ENCODE measurements around the gene ENO2.
"Not testable (repeated sequence)": the region's sequence is repeated elsewhere in the genome, so short reads cannot be mapped to it uniquely, and the experiment has no call there.

Gene ENO2

DNA sequence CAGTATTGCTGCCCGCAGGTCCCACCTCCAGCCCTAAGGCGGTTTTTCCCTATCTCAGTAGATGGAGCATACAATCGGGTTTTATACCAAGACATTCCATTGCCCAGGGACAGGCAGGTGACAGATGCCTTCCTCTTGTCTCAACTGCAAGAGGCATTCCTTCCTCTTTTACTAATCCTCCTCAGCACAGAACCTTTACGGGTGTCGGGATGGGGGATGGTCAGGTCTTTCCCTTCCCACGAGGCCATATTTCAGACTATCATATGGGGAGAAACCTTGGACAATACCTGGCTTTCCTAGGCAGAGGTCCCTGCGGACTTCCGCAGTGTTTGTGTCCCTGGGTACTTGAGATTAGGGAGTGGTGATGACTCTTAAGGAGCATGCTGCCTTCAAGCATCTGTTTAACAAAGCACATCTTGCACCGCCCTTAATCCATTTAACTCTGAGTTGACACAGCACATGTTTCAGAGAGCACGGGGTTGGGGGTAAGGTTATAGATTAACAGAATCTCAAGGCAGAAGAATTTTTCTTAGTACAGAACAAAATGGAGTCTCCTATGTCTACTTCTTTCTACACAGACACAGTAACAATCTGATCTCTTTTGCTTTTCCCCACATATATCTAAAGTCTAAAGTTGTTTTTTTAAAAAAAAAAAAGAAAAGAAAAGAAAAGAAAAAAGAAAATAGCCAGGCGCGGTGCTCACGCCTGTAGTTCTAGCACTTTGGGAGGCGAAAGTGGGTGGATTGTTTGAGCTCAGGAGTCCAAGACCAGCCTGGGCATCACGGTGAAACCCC lies 28.0 kb upstream of the ENO2 start:
- DNase-seq, result not testable (repeated sequence)

DNA sequence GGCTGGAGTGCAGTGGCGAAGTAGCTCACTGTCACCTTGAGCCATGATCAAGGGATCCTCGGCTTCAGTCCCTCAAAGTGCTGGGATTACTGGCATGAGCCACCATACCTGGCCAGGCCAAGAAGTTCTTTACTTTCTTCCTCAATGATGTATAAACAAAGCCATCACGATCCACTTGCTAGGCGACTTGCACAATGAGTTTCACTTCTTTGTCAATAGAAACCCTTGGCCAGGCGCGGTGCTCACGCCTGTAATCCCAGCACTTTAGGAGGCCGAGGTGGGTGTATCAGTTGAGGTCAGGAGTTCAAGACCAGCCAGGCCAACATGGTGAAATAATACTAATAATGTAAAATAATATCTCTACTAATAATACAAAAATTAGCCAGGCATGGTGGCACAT lies 26.9 kb upstream of the ENO2 start:
- no peak for DNase-seq

DNA sequence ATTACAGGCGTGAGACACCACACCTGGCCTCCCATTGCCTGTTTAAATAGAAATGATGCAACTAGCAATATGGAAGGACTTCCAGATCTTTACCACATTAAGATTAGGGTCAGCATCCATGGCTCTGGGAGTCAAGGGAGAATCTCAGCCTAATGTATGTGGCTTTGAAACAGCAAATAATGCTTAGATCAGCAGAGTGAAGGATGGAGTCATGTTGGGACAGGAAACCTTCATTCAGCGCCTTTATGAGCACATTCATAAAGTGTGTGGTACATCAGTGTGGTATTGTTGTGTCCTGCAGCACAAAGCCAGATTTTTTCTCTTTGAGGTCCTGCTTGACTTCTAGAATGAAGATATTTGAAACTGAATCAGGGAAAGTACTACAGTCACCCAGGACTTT lies 26.0 kb upstream of the ENO2 start:
- DNase-seq, result no peak

DNA sequence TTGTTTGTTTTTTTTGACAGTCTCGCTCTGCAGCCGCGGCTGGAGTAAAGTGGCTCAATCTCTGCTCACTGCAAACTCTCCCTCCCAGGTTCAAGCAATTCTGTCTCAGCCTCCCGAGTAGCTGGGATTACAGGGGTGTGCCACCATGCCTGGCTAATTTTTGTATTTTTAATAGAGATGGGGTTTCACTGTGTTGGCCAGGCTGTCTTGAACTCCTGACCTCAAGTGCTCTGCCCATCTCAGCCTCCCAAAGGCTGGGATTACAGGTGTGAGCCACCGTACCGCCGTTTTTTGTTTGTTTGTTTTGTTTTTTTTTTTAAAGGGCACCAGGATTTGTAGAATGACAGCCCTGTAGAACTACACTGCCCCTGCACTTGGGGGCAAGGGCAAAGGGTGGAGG lies 25.6 kb upstream of the ENO2 start:
- not testable (repeated sequence) for DNase-seq

DNA sequence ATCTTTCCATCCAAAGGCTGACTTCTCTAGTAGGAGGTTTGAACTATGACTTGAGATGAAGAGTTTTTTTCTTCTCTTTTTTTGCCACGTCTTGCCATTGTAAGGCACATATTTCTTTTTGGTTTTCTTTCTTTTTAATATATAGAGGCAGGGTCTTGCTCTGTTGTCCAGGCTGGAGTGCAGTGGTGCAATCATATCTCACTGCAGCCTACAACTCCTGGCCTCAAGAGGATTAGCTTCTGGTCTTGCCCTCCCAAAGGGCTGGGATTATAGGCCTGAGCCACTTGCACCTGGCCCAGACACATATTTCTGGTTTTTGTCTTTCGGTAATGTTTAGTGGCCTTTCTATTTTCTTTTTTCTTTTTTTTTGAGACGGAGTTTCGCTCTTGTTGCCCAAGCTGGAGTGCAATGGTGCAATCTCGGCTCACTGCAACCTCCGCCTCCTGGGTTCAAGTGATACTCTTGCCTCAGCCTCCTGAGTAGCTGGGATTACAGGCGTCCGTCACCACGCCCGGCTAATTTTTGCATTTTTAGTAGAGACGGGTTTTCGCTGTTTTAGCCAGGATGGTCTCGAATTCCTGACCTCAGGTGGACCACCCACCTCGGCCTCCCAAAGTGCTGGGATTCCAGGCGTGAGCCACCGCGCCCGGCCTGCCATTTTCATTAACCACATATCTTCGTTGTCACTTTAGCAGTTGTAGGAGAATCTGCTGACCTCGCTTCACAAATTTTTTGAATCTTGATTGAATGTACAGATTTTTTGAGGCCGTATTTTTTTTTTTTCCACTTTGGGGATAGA lies 24.4 kb upstream of the ENO2 start:
- DNase-seq, result not testable (repeated sequence)

DNA sequence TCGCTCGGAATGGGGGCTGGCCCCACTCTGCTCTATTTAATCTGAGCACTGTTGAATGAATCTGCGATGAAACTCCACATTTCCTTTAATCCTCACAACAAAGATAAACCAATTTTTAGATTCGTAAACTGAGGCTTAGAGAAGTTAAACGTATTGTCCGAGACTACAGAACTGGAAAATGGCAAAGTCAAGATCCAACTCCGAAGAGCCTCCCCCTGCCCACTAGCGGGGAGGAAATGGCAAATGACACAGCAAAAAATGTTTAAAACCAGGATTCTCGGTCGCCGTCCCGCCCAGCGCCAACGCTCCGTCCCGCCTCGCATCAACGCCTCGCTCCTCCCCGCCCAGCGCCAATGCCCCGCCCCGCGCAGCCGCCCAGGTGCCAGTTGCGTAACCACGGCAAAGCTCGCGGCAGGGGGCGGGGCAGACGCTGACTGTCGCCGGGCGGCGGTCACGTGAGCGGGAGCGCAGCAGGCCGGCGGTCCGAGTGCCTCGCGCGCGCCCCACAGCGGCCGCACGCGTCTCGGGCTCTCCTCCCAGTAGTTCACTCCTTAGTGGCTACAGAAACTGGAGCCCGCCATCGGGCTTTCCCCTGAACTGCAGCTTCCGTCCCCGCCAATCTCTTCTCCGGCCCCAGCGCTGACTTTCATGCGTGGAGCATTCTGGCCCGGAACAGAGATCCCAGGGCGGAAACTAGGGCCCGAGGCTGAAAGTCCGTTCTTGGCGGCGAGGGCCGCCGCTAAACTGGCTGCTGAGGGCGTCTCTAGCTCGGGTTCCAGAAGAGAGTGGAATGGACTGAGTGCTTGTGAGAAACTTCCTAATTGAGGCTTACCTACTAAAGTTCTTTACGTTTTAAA lies 23.4 kb upstream of the ENO2 start:
- DNase-seq, result peak; percentile 97

DNA sequence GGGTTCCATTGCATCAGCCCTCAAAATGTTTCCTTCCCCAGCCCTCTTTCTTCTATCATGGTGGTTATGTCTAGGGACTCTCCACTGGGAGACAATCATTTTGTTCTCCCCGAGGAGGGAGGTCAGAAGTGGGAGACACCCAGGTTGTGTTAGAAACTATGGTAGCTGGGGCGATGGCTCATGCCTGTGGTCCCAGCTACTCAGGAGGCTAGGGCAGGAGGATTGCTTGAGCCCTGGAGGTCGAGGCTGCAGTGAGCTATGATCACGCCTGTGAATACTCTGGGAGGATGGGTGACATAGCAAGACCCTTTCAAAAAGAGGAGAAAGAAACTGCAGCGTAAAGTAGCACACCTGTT lies 22.8 kb upstream of the ENO2 start:
- DNase-seq, result no peak

DNA sequence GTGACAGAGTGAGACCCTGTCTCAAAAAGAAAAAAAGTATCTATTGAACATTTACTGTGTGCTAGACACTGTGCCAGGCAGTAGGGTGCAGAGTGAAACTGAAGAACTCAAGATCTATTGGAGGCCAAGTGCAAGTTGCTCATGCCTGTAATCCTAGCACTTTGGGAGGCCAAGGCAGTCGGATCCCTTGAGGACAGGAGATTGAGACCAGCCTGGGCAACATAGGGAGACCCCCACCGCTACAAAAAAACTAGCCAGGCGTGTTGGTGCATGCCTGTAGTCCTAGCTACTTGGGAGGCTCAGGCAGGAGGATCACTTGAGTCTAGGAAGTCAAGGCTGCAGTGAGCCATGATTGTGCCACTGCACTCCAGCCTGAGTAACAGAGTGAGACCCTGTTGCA lies 21.7 kb upstream of the ENO2 start:
- DNase-seq, result not testable (repeated sequence)

DNA sequence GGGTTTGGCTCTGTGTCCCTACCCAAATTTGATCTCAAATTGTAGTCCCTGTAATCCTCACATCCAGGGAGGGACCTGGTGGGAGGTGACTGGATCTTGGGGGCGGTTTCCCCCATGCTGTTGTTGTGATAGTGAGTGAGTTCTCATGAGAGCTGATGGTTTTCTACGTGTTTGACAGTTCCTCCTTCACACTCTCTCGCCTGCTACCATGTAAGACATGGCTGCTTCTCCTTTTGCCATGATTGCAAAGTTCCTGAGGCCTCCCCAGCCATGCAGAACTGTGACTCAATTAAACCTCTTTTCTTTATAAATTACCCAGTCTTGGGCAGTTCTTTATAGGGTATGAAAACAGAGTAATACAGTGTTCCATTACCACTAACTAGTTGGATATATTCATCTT lies 20.1 kb upstream of the ENO2 start:
- DNase-seq, result no peak

DNA sequence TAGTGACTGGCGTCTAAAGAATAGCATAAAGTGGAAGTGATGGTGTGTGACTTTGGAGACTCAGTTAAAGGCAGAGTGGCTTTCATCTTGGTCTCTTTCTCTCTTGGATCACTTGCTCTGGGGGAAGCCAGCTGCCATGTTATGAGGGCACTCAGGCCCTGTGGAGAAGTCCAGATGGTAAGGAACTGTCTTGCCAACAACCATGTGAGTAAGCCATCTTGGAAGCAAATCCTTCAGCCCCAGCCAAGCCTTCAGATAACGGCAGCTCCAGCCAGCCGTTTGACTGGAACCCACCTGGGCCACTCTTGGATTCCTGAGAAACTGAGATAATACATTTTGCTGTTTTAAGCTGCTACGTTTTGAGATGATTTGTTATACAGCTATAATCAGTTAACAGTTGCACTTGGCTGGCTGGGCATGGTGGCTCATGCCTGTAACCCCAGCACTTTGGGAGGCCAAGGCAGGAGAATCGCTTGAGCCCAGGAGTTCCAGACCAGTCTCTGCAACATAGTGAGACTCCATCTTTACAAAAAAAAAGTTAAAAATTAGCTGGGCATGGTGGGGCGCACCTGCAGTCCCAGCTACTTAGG lies 17.4 kb upstream of the ENO2 start:
- DNase-seq, result no peak

DNA sequence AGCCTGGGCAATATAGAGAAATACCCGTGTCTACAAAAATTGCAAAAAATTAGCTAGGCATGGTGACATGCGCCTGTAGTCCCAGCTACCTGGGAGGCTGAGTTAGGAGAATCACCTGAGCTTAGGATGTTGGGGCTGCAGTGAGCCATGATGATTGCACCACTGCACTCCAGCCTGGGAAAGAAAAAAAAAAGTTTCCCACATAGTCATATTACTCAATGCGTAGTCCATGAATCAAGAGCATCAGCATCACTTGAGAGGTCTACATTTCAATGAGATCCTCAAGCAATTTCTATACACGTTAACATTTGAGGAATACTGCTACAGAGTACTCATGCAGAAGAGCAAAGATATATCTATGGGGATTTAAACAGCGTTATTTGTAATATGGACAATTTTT lies 15.0 kb upstream of the ENO2 start:
- no peak for DNase-seq

DNA sequence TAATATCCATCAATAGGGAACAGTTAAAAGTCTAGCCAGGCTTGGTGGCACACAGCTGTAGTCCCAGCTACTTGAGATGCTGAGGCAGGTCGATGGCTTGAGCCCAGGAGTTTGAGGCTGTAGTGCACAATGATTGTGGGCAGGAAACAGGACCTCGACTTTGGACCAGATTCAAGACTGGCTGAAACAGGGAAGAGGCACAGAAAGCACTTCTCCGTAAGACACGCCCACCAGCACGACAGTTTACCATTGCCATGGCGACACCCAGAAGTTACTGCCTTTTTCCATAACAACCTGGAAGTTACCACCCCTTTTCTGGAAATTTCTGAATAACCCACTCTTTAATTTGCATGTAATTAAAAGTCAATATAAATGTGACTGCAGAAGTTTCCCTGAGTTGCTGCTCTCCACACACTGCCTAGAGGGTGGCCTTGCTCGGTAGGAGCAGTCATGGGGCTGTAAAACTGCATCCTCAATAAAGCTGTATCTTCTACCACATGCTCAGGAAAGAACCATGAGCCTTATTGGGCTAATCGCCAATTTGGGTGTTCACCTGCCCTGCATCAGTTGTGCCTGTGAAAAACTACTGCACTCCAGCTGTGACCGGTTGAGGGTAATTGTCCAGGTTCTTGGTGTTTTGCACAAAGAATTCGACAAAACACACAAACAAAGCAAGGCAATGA lies 14.4 kb upstream of the ENO2 start:
- no peak for DNase-seq

DNA sequence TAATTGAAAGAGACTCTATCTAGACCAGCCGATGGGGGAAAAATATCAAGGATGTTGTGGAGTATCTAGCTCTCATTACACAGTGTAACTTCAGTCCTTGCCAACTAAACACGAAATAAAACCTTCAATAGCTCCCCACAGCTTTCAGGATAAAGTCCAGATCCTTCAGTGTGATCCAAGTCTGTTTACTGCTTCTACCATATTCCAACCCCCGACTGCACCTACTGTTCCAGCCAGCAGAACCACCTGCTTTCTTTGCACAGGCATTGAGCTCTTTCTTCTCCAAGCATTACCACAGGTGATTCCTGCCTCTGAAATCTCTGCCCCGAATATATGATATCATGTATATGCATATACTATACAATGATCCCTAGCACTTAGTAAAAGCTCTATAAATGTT lies 11.9 kb upstream of the ENO2 start:
- no peak for DNase-seq

DNA sequence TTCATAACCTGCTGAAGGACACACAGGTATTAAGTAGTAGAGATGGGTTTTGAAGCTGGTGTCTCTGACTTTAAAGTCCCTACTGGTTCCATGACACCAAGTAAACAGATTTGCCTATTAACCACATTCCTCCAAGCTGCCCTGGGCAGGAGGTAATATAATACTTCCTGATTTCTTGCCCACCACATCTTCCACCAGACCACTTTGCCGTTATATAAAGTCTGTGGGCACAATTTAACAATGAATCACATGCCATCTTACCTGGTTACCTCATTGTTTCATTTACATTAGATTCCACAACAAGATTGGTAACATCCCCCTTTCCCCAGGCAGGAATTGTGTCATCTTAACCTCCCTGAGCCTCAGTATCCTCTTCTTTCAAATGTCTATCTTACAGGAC lies 10.7 kb upstream of the ENO2 start:
- DNase-seq, result no peak

DNA sequence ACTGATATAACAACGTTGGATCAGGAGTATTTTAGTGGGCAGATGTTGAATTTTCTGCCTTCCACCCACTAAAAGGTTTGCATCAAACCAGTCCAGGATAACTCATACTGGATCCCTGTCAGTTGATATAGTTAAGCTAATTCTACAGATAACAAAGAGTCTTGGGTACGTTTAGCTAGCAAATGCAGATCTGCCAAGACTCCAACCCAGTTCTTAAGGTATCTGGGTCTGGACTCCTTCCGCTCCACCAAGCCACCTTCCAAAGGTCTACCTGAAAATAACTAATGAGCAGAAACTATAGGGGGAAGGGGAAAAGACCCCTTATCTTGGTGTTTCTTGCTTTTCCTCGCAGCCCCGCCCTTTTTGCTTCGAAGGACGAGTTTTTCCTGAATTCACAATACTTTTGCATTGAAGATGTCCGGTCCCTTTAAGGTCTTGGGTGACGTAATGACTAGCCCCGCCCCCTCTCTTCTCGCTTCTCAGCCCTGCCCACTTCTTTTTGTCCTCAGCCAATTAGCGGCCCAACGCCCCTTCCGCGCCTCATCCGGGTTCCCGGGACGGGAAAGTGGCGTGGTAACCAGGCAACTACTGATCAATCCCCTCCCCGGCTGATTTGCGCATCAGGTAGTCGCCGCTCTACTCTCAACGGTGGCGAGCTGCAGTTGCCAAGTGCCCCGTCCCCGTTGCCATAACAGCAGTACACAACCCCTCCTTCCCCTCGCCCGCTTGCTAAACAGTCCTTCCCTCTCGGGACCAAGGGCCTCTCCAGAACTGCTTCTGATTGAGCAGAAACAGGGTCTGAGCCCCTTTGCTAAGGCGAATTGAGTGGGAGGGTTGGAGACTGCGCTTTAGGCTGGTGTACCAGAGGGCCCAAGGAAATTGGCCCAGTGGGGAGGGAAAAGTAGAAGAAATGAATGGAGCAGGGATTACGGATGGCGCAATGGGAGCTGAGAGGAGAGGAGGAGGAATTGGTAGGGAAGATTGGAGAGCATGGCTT lies 9.8 kb upstream of the ENO2 start, which contains the start of gene LRRC23:
Gene LRRC23 (plus strand): TSS at position 543 of the 997 bp plus-strand sequence. CDS start 812 bp downstream, outside the sequence.
- DNase-seq, result peak; percentile 96

DNA sequence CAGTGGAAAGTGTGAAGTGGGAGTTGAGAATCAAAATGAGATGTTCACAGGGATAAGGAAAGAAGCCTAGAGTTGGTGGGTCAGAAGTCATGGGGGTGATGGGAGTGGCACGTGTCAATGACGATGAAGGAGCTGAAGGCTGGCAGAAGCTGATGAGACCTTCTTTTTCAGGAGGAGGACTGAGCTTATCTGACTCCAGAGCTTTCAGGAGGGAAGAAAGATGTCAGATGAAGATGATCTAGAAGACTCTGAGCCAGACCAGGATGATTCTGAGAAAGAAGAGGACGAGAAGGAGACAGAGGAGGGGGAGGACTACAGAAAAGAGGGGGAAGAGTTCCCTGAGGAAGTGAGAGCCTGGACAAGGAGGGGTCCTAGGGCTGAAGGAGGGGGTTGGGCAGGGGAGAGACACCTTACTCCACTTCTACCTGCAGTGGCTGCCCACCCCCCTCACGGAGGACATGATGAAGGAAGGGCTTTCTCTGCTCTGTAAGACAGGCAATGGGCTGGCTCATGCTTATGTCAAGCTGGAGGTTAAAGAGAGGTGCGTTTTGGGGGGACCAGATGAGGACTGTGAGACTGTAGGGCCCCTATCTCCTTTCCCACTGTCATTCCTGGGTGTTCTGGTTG lies 8.9 kb upstream of the ENO2 start:
- DNase-seq, result no peak

DNA sequence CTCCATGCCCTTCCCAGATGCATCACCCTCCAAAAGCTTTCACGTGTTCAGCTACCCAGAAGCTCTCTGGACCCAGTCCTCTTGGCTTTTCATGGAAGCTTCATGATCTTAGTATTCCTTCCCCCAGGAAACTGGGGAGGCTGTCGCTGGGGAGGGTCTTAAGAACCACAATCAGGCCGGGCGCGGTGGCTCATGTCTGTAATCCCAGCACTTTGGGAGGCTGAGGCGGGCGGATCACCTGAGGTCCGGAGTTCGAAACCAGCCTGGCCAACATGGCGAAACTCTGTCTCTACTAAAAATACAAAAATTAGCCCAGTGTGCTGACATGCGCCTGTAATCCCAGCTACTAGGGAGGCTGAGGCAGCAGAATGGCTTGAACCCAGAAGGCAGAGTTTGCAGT lies 6.2 kb upstream of the ENO2 start:
- not testable (repeated sequence) for DNase-seq

DNA sequence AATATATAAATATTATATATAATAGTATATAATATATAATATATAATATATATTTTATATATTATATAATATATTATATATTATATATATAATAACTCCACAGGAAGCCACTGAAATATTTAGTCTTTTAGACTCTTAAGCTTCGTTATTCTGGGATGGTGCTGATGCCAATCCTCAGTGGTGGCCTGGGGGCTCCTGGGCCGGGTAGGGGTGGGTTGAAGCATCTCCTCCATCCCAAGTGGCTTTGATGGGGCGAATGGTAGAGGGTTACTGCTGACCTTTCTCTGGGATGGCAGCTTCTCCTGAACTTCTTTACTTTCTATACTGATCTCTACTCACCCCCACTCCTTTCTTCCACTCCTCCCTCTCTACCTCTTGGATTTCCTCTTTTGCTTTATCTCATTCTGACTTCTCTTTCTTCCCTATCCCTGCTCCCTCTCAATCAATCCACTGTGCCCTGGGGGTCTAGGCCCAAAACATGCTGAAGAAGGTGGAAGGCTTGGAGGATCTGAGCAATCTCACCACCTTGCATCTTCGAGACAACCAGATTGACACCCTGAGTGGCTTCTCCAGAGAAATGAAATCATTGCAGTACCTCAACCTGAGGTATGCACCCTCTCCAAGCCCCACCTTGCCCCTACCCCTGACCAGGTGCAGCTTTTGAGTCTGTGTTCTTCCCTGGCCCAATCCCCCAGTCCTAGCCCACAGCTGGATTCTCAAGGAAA lies 4.8 kb upstream of the ENO2 start:
- DNase-seq, result no peak

DNA sequence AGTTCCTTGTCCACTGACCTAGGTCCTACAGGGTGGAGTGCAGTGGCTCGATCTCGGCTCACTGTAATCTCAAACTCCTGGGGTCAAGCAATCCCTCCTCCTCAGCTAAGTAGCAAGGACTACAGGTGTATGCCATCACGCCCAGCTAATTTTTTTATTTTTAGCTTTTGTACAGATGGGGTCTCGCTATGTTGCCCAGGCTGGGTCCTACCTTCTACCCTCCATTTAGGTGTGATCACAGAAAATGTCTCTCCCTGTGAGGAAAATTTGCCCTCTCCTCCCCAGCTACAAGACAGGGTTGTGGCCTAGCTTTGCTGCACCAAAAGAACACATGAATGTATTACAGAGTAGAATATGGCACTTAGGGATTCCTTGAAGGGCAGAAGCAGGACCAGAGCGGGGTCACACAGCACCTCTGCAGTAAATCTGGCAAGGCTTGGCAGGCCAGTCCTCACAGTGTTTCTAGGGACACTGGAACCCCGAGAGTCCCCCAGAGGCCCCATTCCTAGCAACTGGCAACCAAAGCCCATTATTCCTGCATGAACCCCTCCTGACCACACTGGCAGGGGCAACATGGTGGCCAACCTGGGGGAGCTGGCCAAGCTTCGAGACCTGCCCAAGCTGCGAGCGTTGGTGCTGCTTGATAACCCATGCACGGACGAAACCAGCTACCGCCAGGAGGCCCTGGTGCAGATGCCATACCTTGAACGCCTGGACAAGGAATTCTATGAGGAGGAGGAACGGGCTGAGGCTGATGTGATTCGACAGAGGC lies 2.0 kb upstream of the ENO2 start:
- DNase-seq, result no peak
